H7 (cell line): Measurements from ENCODE around the gene TAF15. TPM values are rescaled to one million over a fixed set of nuclear protein-coding genes. Genes with fewer than 3 reads are reported as not detected.

Experiments used
- DNase-seq: peaks from one replicate; pipeline ENCODE4 v3.0.0; 2012
- H3K27me3 ChIP-seq: 2 replicates; pipeline ENCODE4 v1.6.0; 2011; ENCODE audit warnings: mild to moderate bottlenecking, low read length; ENCODE audit not compliant: control insufficient read depth, insufficient read depth
- H3K36me3 ChIP-seq: replicated peaks from 2 replicates; pipeline ENCODE4 v1.5.1; 2011; ENCODE audit warnings: low read length; ENCODE audit not compliant: control insufficient read depth, insufficient read depth
- H3K4me3 ChIP-seq: 2 replicates; pipeline ENCODE4 v1.5.1; 2011; ENCODE audit warnings: low read depth, mild to moderate bottlenecking, control low read depth, low read length, moderate library complexity; ENCODE audit not compliant: insufficient read depth
- total RNA-seq: library from RNA; depleted of rRNA; stranded (reverse); fragments of >200 nt; shearing (Covaris generic); gene quantifications from 2 replicates; pipeline ENCODE4 v1.2.3, GENCODE V29; 2014; rRNA removed

The TAF15 gene
- total RNA-seq, result 20.2 and 32.0 TPM in 2 replicates

DNA sequence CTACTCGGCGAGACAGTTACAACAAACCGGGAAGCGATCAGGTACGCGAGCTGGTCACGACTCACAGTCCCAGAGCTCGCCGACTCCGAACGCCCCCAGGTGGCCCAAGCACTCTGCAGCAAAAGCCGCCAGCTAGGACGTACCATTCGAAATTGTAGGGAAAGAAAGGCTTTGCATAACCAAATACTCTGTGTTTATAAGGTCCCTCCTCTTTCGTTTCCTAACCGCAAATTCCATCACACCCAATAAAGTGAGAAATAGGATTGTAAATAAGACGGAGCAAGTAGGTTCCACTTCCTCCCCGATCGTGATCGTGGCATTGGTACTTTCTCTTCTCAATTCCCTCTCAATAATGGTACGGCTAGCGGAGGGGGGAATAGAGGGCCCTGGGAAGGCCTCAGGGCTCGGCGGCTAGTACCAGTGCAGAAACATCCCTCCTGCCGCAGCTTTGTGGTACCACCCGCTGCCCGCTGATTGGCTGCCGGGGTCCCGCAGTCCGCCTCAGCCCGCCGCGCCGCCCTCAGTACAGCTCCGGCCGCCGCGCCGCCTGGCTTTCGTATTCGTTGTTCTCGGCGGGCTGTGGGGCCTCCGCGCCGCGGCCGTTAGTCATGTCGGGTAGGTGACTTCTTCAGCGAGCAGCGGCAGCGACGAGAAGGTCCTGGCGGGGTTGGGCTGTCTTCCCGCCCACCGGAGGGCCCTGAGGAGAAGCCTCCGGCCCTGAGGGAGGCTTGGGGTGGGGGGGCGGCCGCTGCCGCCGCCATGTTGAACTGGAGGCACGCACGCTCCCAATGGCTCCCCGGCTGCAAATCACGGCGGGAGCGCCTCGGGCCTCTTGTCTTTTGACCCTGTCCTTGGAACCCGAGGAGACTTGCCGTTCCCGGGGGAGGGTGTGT is at the start of gene TAF15:
TAF15 (plus strand) TSS at position 523 of the 893 bp plus-strand sequence; CDS start at position 609, 86 bp downstream.
- H3K4me3 ChIP-seq, result peak within 1 kb of the TSS; percentile 74
- no peaks in the 10 kb centered on the region for H3K36me3 ChIP-seq
- no peaks in the 10 kb centered on the region for H3K27me3 ChIP-seq
- DNase-seq, result peak; percentile 95

DNA sequence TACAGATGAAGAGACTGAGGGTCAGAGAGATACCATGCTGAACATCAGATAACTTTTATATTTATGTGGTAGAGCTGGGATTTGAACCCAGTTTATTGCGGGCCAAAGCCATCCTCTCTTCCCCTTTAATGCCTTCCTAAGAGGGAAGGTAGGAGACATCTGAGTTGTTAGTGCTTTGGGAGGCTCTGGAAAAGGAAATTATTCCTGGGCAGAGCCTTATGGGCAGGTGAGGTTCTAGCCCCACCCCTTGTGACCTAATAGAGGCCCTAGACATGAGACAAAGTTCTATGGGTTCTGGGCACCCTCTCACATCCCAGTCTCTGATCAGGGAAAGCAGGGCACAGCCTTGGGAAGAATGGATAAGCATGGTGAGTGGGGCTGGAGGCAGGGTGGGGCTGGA is 48.7 kb upstream of the TAF15 start, which contains the start of gene C17orf50:
C17orf50 (plus strand) TSS at position 301 of the 400 bp plus-strand sequence; CDS start at position 356, 55 bp downstream.
- DNase-seq, result peak; percentile 13
- H3K4me3 ChIP-seq, result no peak within 1 kb of the TSS

DNA sequence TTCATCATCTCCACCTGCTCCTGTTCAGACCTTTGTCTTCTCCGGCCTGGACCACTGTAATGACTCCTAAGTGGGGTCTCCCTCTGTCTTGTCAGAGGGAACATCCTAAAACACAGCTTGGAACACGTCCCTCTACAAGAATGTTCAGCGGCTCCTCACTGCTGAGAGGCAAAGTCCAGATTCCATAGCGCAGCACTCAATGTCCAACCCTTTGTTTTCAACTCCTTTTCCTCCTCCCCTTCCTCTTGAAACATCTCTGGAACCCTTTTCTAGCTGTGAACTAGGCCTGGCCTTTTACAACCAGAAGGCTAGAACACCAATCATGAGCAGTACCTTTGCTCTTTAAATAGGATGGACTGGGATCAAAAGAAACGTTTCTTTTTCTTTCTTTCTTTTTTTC is 47.7 kb upstream of the TAF15 start:
- H3K4me3 ChIP-seq, result no peak overlapping the region
- peaks cover 4% of the 10 kb centered on the region for H3K27me3 ChIP-seq
- no peaks in the 10 kb centered on the region for H3K36me3 ChIP-seq
- DNase-seq, result no peak

More for the DNA sequence above, 48.7 kb upstream of the TAF15 start, which contains the start of gene C17orf50:
- Histone ChIP-seq H3K27me3 (peaks cover 4% of the 10 kb centered on the region), H3K36me3 (no peaks in the 10 kb centered on the region)

DNA sequence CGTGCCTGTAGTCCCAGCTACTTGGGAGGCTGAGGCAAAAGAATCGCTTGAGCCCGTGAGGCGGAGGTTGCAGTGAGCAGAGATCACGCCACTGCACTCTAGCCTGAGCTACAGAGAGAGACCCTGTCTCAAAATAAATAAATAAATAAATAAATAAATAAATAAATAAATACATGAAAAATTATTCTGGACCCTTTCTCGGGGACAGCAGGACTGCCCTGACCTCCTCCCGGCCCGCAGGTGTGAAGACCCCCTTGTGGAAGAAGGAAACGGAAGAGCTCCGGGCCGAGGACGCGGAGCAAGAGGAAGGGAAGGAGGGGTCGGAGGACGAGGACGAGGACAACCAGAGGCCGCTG is 45.5 kb upstream of the TAF15 start:
- Histone ChIP-seq H3K36me3 (no peaks in the 10 kb centered on the region), H3K4me3 (peak overlapping the region; percentile 54), H3K27me3 (peaks cover 4% of the 10 kb centered on the region)
- DNase-seq, result no peak

DNA sequence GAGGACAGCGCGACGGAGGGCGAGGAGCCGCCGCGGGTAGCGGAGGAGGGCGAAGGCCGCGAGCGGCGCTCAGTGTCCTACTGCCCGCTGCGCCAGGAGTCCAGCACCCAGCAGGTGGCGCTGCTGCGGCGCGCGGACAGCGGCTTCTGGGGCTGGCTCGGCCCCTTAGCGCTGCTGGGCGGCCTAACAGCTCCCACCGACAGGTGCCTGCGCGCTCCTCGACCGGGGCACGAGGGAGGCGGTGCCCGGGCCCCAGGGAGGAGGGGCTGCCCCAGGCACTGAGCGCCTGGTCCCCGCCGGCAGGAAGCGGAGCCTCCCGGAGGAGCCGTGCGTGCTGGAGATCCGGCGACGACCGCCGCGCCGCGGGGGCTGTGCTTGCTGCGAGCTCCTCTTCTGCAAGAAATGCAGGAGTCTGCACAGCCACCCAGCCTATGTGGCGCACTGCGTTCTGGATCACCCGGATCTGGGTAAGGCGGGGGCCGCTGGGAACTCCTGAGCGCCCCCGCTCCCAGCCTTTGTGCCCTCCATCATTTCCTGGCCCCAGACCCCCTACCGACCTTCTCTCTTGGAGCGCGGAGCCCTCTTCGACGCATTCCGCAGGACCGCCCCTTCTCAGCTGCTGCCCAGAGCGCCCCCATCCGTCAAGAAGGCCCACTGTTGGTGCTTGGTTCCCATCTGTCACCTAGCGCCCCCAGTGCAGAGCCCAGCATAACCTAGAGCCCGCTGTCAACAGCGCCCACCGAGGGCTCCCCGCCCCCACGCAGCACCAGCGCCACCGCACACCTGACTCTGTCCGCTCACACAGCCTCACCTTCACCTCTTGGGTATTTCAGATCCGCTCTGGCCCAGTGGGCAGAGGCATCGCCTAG is 44.9 kb upstream of the TAF15 start:
- peak; percentile 99 for DNase-seq
- peaks cover 4% of the 10 kb centered on the region for H3K27me3 ChIP-seq
- peak overlapping the region; percentile 54 for H3K4me3 ChIP-seq
- no peaks in the 10 kb centered on the region for H3K36me3 ChIP-seq

DNA sequence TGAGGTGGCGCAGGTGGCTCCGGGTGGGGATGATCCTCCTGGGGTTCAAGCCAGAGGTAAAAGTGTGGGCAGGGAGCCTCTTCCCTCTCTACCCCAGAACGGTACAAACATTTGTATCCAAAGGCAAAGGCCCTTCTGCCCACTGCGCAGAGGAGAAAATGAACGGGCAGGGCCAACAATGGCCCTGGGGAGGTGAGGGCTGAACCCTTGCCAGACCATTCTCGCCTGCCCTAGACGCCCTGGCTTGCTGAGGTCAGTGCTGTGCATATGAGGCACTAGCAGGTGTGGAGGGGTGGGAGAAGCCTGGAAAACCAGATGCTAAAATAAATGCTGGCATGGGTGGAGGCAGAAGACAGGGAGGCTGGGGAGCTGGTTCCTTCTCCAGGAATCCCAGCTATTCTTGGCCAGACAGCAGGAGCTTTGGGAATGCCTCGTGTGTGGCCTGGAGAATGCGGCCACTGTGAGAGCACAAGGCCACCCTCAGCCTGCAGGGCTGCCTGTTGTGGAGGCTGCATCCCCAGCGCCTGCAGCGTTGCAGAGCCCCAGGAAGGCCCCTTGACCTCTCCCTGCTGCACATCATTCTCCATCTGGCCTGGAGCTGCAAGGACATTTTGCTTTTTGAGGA is 44.1 kb upstream of the TAF15 start:
- no peaks in the 10 kb centered on the region for H3K36me3 ChIP-seq
- peak; percentile 55 for DNase-seq
- H3K4me3 ChIP-seq, result no peak overlapping the region
- peaks cover 3% of the 10 kb centered on the region for H3K27me3 ChIP-seq

DNA sequence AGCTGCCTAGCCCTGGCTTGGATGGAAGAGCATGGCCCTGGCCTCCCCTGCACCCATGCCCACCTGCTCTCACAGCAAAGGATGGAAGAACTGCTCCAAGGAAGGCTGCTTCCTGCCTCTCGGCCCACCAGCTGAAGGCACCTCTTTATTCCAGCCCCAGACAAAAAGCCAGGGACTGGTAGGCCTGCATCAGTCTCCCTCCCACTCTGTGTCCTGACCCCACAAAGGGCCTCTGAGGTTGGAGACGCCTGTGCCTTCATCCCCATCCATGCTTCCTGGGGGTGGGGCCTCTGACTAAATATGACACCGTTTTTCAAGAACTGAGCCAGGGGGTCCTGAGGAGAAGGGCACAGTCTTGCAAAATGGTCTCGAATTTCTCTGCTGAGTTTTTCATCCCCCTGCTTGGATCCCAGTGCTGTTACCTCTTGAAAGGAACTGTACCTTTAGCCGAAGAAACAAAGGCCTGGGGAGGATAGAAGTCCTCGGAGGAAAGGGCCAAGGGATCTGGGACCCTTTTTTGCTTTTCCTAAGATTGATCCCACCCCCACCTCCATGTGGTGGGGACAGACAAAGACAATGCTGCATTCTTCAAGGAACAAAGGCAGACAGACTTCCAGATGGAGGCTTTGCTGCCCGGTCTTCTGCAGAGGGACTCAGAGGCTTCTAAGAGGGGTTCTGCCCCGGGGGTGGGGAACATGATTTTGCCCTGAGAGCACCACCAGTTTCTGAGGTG is 43.4 kb upstream of the TAF15 start:
- no peak overlapping the region for H3K4me3 ChIP-seq
- H3K36me3 ChIP-seq, result no peaks in the 10 kb centered on the region
- peaks cover 2% of the 10 kb centered on the region; the same call in 1 of the 2 replicates for H3K27me3 ChIP-seq
- peak; percentile 57 for DNase-seq

DNA sequence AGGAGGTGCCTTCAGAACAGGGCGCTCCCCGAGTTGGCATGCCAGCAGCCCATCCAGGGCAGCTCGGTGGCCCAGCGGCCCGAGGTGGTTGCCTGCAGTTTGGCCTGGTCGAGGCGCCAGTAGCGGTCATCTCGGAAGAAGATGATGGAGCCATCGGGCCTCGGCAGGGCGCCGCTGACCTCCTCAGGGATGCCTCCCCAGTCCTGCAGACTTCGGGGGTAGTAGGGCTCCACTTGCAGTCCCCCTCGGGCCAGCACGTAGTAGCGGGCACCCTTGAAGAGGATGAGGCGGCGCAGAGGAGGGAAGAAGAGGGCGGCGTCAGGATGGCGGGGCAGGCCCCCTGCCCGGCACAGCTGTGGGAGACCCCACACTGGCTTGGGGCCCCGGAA is 42.8 kb upstream of the TAF15 start:
- DNase-seq, result peak; percentile 53
- Histone ChIP-seq H3K4me3 (no peak overlapping the region), H3K27me3 (peaks cover 2% of the 10 kb centered on the region; the same call in 1 of the 2 replicates), H3K36me3 (no peaks in the 10 kb centered on the region)

DNA sequence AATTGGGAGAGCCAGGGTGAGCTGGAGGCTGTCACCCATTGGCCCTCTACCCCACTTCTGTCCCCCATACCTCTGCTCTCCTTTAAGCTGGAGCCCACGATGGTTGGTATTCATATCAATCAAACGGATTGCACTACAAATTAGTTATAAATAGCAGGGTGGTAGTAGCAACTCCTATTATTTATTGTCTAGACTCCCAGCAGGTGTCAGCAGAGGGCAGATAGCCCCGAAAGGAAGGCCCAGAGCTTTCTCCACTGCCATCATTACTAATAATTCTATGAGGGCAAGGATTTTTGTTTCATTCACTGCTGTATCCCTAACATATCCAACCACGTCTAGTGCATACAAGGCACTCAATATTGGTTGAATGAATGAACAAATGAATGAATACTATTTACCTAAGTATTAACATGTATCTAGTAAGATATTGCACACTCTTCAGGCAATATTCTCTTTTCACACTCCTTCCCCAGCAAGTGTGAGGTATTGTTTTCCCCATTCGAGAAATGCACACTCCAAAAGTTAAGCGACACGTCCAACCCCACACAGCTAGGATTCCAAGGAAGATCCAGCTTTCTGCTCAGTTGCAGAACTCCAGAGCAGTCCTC is 42.3 kb upstream of the TAF15 start:
- peaks cover 2% of the 10 kb centered on the region; the same call in 1 of the 2 replicates for H3K27me3 ChIP-seq
- DNase-seq, result peak; percentile 69
- no peaks in the 10 kb centered on the region for H3K36me3 ChIP-seq
- H3K4me3 ChIP-seq, result no peak overlapping the region

DNA sequence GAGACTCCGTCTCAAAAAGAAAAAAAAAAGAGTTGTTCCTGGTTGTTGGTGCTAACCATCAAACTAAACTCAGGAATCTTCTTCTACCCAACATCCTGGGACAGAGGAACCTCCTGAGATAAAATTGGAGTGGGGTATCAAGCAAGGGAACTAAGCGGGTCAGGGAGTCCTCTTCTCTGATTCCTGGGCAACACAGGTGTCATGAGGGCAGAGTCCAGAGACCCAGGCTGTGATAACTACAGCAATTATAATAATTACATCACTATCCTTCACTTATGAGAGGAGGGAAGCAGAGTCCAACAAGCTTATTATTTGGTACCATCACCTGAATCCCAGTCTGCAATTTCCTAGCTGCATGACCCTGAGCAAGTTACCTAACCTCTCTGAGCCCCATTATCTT is 40.5 kb upstream of the TAF15 start:
- H3K36me3 ChIP-seq, result no peaks in the 10 kb centered on the region
- H3K4me3 ChIP-seq, result no peak overlapping the region
- DNase-seq, result no peak
- peaks cover 2% of the 10 kb centered on the region; the same call in 1 of the 2 replicates for H3K27me3 ChIP-seq

DNA sequence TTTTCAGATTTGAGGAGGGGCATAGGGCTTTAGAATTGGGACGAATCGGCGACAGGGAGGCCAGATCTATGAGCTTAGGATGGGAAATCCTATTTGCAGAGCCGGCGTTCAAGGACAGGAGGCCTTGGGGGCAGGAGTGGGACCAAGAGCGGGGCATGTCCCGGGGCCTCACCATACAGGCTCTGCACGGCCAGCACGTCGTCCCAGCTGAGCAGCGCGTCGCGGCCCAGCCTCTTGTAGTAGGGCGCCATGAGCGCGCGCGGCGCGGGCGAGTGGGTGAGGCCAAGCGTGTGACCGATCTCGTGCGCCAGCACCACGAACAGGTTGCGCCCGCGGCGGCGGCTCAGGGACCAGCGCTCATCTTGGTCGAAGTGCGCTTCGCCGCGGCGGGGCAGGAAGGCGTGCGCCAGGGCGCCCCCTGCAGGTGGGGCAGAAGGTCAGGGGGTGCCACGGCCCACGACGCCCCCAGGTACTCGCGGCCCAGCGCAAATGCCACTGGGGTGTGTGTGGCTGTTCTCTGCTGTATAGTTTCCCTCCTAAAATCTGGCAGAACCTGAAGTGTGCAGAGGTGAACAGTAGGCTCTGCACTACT is 39.3 kb upstream of the TAF15 start:
- H3K36me3 ChIP-seq, result no peaks in the 10 kb centered on the region
- no peak overlapping the region for H3K4me3 ChIP-seq
- no peaks in the 10 kb centered on the region for H3K27me3 ChIP-seq
- peak; percentile 58 for DNase-seq

DNA sequence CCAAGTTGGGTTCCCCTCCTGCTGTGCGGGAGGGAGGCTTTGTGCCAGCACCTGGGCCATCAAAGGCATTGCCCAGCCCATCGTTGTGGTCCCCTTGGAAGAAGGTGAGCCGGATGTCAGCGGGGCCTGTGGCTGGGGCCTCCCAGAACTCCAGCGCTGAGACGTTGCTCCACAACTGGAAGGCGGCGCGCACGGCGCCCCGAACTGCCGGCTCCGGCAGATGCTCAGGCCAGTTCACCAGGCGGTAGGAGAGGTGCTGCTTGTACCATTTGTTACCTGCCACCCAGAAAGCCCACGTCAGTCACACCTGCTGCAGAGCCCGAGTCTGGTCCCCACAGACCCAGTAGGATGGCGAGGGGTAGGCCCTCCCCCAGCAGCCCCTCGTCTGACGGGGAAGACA is 36.2 kb upstream of the TAF15 start:
- no peaks in the 10 kb centered on the region for H3K27me3 ChIP-seq
- no peak for DNase-seq

More for the DNA sequence above, 36.2 kb upstream of the TAF15 start:
- no peak overlapping the region for H3K4me3 ChIP-seq
- no peaks in the 10 kb centered on the region for H3K36me3 ChIP-seq
